MM.1S (cell line): ENCODE results near the gene SORBS2.

Experiments used
- DNase-seq: peaks from one replicate; pipeline ENCODE4 v3.0.0-alpha.2; 2015
- H2AFZ ChIP-seq: fragments of 300-600 bp; sonication (generic); 2 replicates; pipeline ENCODE4 v1.6.0; 2016; ENCODE audit warnings: antibody characterized with exemption, low read length
- H3F3A ChIP-seq: fragments of 300-600 bp; sonication (generic); 2 replicates; pipeline ENCODE4 v1.6.1; 2016; ENCODE audit warnings: mild to moderate bottlenecking, antibody characterized with exemption, low read length, moderate library complexity, mixed read lengths; ENCODE audit not compliant: insufficient read depth
- H3K27ac ChIP-seq: fragments of 300-600 bp; sonication (generic); 2 replicates; pipeline ENCODE4 v1.5.1; 2016; ENCODE audit warnings: mild to moderate bottlenecking, low read length
- H3K27me3 ChIP-seq: fragments of 300-600 bp; sonication (generic); replicated peaks from 2 replicates; pipeline ENCODE4 v1.6.0; 2016; ENCODE audit warnings: low read length; ENCODE audit not compliant: insufficient read depth
- H3K36me3 ChIP-seq: fragments of 300-600 bp; sonication (generic); replicated peaks from 2 replicates; pipeline ENCODE4 v1.6.1; 2016; ENCODE audit warnings: mild to moderate bottlenecking, low read length, mixed read lengths; ENCODE audit not compliant: insufficient read depth
- H3K4me1 ChIP-seq: fragments of 300-600 bp; sonication (generic); 2 replicates; pipeline ENCODE4 v1.6.1; 2016; ENCODE audit warnings: low read length, mixed read lengths
- H3K4me2 ChIP-seq: fragments of 300-600 bp; sonication (generic); 2 replicates; pipeline ENCODE4 v1.6.0; 2016; ENCODE audit warnings: low read depth, low read length
- H3K4me3 ChIP-seq: fragments of 300-600 bp; sonication (generic); 2 replicates; pipeline ENCODE4 v1.5.1; 2016; ENCODE audit warnings: low read length, mixed read lengths
- H3K79me2 ChIP-seq: fragments of 300-600 bp; sonication (generic); 2 replicates; pipeline ENCODE4 v1.6.1; 2016; ENCODE audit warnings: mixed run types, low read length, mixed read lengths
- H3K9ac ChIP-seq: fragments of 300-600 bp; sonication (generic); 2 replicates; pipeline ENCODE4 v1.6.1; 2016; ENCODE audit warnings: low read length, mixed read lengths
- H3K9me2 ChIP-seq: fragments of 300-600 bp; sonication (generic); replicated peaks from 2 replicates; pipeline ENCODE4 v1.6.1; 2016; ENCODE audit warnings: mild to moderate bottlenecking, low read length, mixed read lengths; ENCODE audit not compliant: insufficient read depth
- H3K9me3 ChIP-seq: fragments of 300-600 bp; sonication (generic); replicated peaks from 2 replicates; pipeline ENCODE4 v1.6.1; 2016; ENCODE audit warnings: mild to moderate bottlenecking, low read length, mixed read lengths; ENCODE audit not compliant: insufficient read depth
- H4K20me1 ChIP-seq: fragments of 300-600 bp; sonication (generic); 2 replicates; pipeline ENCODE4 v1.6.1; 2016; ENCODE audit warnings: mild to moderate bottlenecking, low read length, moderate library complexity, mixed read lengths; ENCODE audit not compliant: insufficient read depth
- EZH2 ChIP-seq: fragments of 300-600 bp; sonication (generic); optimal IDR thresholded peaks from 2 replicates; pipeline ENCODE3; 2017; ENCODE audit warnings: low read depth, mild to moderate bottlenecking, antibody characterized with exemption, low read length, mixed read lengths
- EZH2phosphoT487 ChIP-seq: fragments of 300-600 bp; sonication (generic); IDR thresholded peaks from 2 replicates; pipeline ENCODE4 v1.6.1; 2018; ENCODE audit warnings: antibody characterized with exemption, low read length
- TF ChIP-seq, protein P1 (sequence below): fragments of 300-600 bp; sonication (generic); IDR thresholded peaks from 2 replicates; pipeline ENCODE4 v1.5.1; 2016; ENCODE audit warnings: antibody characterized with exemption, low read length, mixed read lengths

The SORBS2 gene

GRCh38 chr4:185565696-185566095, 246.3 kb downstream of the SORBS2 start:
- Histone ChIP-seq H3K27ac (no peak overlapping the region), H3K36me3 (no peaks in the 10 kb centered on the region), H3K9me2 (no peaks in the 10 kb centered on the region), H3K4me3 (no peak overlapping the region), H3K9me3 (no peaks in the 10 kb centered on the region), H3K4me2 (no peak overlapping the region), H3K4me1 (no peaks in the 10 kb centered on the region), H3K27me3 (no peaks in the 10 kb centered on the region), H3F3A (no peaks in the 10 kb centered on the region), H2AFZ (no peak overlapping the region), H3K79me2 (no peaks in the 10 kb centered on the region), H4K20me1 (no peaks in the 10 kb centered on the region), H3K9ac (no peak overlapping the region)
- DNase-seq, result no peak
- TF ChIP-seq EZH2 (no peak), EZH2phosphoT487 (no peak)
- TF ChIP-seq, protein P1, sequence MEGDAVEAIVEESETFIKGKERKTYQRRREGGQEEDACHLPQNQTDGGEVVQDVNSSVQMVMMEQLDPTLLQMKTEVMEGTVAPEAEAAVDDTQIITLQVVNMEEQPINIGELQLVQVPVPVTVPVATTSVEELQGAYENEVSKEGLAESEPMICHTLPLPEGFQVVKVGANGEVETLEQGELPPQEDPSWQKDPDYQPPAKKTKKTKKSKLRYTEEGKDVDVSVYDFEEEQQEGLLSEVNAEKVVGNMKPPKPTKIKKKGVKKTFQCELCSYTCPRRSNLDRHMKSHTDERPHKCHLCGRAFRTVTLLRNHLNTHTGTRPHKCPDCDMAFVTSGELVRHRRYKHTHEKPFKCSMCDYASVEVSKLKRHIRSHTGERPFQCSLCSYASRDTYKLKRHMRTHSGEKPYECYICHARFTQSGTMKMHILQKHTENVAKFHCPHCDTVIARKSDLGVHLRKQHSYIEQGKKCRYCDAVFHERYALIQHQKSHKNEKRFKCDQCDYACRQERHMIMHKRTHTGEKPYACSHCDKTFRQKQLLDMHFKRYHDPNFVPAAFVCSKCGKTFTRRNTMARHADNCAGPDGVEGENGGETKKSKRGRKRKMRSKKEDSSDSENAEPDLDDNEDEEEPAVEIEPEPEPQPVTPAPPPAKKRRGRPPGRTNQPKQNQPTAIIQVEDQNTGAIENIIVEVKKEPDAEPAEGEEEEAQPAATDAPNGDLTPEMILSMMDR, result no peak

- H4K20me1 ChIP-seq, result no peaks in the 10 kb centered on the region
- H3F3A ChIP-seq, result no peaks in the 10 kb centered on the region
- H3K4me1 ChIP-seq, result no peaks in the 10 kb centered on the region
- H2AFZ ChIP-seq, result no peak overlapping the region
- H3K36me3 ChIP-seq, result no peaks in the 10 kb centered on the region
- no peaks in the 10 kb centered on the region for H3K27me3 ChIP-seq
- H3K27ac ChIP-seq, result no peak overlapping the region
- TF ChIP-seq, protein P1, result no peak
- TF ChIP-seq EZH2 (no peak), EZH2phosphoT487 (no peak)
- H3K4me2 ChIP-seq, result no peak overlapping the region
- no peaks in the 10 kb centered on the region for H3K9me3 ChIP-seq
- H3K9ac ChIP-seq, result no peak overlapping the region
- H3K9me2 ChIP-seq, result no peaks in the 10 kb centered on the region
- no peak for DNase-seq
- no peaks in the 10 kb centered on the region for H3K79me2 ChIP-seq
- H3K4me3 ChIP-seq, result no peak overlapping the region
Measured at GRCh38 chr4:185564349-185564748, 247.6 kb downstream of the SORBS2 start.

- TF ChIP-seq EZH2 (no peak), EZH2phosphoT487 (no peak)
- Histone ChIP-seq H3F3A (no peaks in the 10 kb centered on the region), H3K9me3 (no peaks in the 10 kb centered on the region), H3K9me2 (no peaks in the 10 kb centered on the region), H3K36me3 (no peaks in the 10 kb centered on the region), H3K79me2 (no peaks in the 10 kb centered on the region), H4K20me1 (no peaks in the 10 kb centered on the region), H3K4me2 (no peak overlapping the region), H3K4me1 (no peaks in the 10 kb centered on the region), H3K4me3 (no peak overlapping the region), H3K27ac (no peak overlapping the region), H2AFZ (no peak overlapping the region), H3K27me3 (no peaks in the 10 kb centered on the region), H3K9ac (no peak overlapping the region)
- no peak for DNase-seq
Measured at GRCh38 chr4:185562531-185562930, 249.5 kb downstream of the SORBS2 start.

DNA sequence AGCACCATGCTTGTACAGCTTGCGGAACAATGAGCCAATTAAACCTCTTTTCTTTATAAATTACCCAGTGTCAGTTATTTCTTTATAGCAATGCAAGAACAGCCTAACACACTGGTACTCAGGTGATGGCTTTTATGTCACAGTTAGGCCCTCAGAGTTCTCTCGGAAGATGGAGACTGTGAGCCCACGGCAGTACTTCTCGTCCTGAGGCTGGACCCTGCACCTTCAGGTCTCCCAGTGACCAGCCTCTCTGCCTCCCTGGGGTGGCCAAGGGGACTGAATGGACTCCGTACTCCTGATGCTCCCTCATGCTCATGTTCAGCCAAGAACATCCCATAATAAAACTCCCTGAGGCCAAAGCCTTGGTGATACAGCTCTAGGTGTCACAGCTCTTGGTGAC, 251.7 kb downstream of the SORBS2 start:
- no peak for DNase-seq
- H2AFZ ChIP-seq, result no peak overlapping the region
- no peak overlapping the region for H3K4me3 ChIP-seq
- H3K27me3 ChIP-seq, result no peaks in the 10 kb centered on the region
- H3K4me1 ChIP-seq, result no peaks in the 10 kb centered on the region
- TF ChIP-seq, protein P1, result no peak
- TF ChIP-seq EZH2phosphoT487, result no peak
- TF ChIP-seq EZH2, result no peak
- no peaks in the 10 kb centered on the region for H4K20me1 ChIP-seq
- no peaks in the 10 kb centered on the region for H3K36me3 ChIP-seq
- H3K9me2 ChIP-seq, result no peaks in the 10 kb centered on the region
- no peaks in the 10 kb centered on the region for H3F3A ChIP-seq
- no peak overlapping the region for H3K4me2 ChIP-seq
- no peaks in the 10 kb centered on the region for H3K9me3 ChIP-seq
- H3K27ac ChIP-seq, result no peak overlapping the region
- H3K9ac ChIP-seq, result no peak overlapping the region
- no peaks in the 10 kb centered on the region for H3K79me2 ChIP-seq
